Dermis microvascular lymphatic vessel endothelial cell (primary cell): ENCODE measurements around the gene MBTPS2. TPM values are rescaled to one million over a fixed set of nuclear protein-coding genes. Genes with fewer than 3 reads are reported as not detected.
"Not testable (repeated sequence)": the region's sequence is repeated elsewhere in the genome, so short reads cannot be mapped to it uniquely, and the experiment has no call there.

Experiments used
- DNase-seq, 2 donors: peaks; one replicate each; pipeline versions ENCODE4 v3.0.0 to v3.0.0-alpha.2; 2010; ENCODE audit warnings: low read depth in 2 of 2
- total RNA-seq: library from RNA; depleted of rRNA; stranded (reverse); fragments of >200 nt; gene quantifications from 2 replicates; pipeline ENCODE4 v1.2.1, GENCODE V29; 2014

The MBTPS2 gene
- total RNA-seq = 3.9 and 5.4 TPM in 2 replicates

GRCh38 chrX:21839334-21840192 lies at the start of gene MBTPS2:
Gene MBTPS2, plus strand, starts transcription at chrX:21839617. Its CDS starts 118 bp downstream, at chrX:21839735.
- DNase-seq = peak; percentile 81 to 91

- DNase-seq = no peak
These were observed 40.7 kb upstream of the MBTPS2 start for GRCh38 chrX:21798677-21799219.

- no peak for DNase-seq
These were observed 39.6 kb upstream of the MBTPS2 start for GRCh38 chrX:21799767-21800166.

GRCh38 chrX:21800344-21800770 lies 39.1 kb upstream of the MBTPS2 start:
- DNase-seq = no peak

GRCh38 chrX:21802054-21802670 lies 37.3 kb upstream of the MBTPS2 start:
- DNase-seq = no peak

GRCh38 chrX:21802839-21803238 lies 36.6 kb upstream of the MBTPS2 start:
- no peak for DNase-seq

- no peak for DNase-seq
These were observed 32.7 kb upstream of the MBTPS2 start for GRCh38 chrX:21806691-21807090.

- no peak for DNase-seq
These were observed 27.6 kb upstream of the MBTPS2 start for GRCh38 chrX:21811832-21812231.

GRCh38 chrX:21812628-21813027 lies 26.8 kb upstream of the MBTPS2 start:
- no peak for DNase-seq

- no peak for DNase-seq
These were observed 25.6 kb upstream of the MBTPS2 start for GRCh38 chrX:21813612-21814368.

- DNase-seq = no peak
These were observed 23.3 kb upstream of the MBTPS2 start for GRCh38 chrX:21816136-21816535.

- DNase-seq = not testable (repeated sequence)
These were observed 19.2 kb upstream of the MBTPS2 start for GRCh38 chrX:21820170-21820569.

GRCh38 chrX:21821875-21822274 lies 17.5 kb upstream of the MBTPS2 start:
- DNase-seq = no peak

GRCh38 chrX:21831496-21831895 lies 7.9 kb upstream of the MBTPS2 start:
- no peak for DNase-seq

- DNase-seq = no peak
These were observed 2.4 kb upstream of the MBTPS2 start for GRCh38 chrX:21837056-21837455.

GRCh38 chrX:21838937-21839333 lies 482 bp upstream of the MBTPS2 start:
- DNase-seq = peak in 1 of 2 donors; percentile 34

- no peak for DNase-seq
These were observed 752 bp downstream of the MBTPS2 start for GRCh38 chrX:21840193-21840545.

- DNase-seq = no peak
These were observed 3.8 kb downstream of the MBTPS2 start for GRCh38 chrX:21843179-21843578.

GRCh38 chrX:21845096-21845495 lies 5.7 kb downstream of the MBTPS2 start:
- DNase-seq = no peak

- no peak for DNase-seq
These were observed 7.9 kb downstream of the MBTPS2 start for GRCh38 chrX:21847342-21847741.

GRCh38 chrX:21853578-21853977 lies 14.2 kb downstream of the MBTPS2 start:
- DNase-seq = no peak

- no peak for DNase-seq
These were observed 16.6 kb downstream of the MBTPS2 start, which contains the start of gene YY2 for GRCh38 chrX:21855937-21856415. Gene YY2, plus strand, starts transcription at chrX:21855987. Its CDS starts 498 bp downstream, at chrX:21856485.
